ENCODE results near the gene CEP290.

GRCh38 chr12:88188180-88188579 lies 46.3 kb upstream of the CEP290 start:
- no peak for TF ChIP-seq POLR2AphosphoS5 (IDR thresholded peaks at IDR 0.05; ENCODE audit: low read depth)
- TF ChIP-seq CTCF (IDR thresholded peaks at IDR 0.05; ENCODE audit: insufficient read depth, low read length): no peak
- TF ChIP-seq GABPA (IDR thresholded peaks at IDR 0.05; ENCODE audit: low read depth): no peak

All from HL-60 (cell line).